ES-I3 (cell line): ENCODE results near the gene ZDHHC14.
"Not testable (repeated sequence)": the region's sequence is repeated elsewhere in the genome, so short reads cannot be mapped to it uniquely, and the experiment has no call there.

Experiments used
- H3K36me3 ChIP-seq: 2 replicates; pipeline ENCODE4 v1.6.1; 2013; ENCODE audit warnings: mild to moderate bottlenecking, low read length, control low read depth, moderate library complexity; ENCODE audit not compliant: insufficient read depth
- H3K4me1 ChIP-seq: 2 replicates; pipeline ENCODE4 v1.6.1; 2013; ENCODE audit warnings: mild to moderate bottlenecking, control low read depth, low read length; ENCODE audit not compliant: insufficient read depth
- H3K9ac ChIP-seq: 2 replicates; pipeline ENCODE4 v1.6.1; 2013; ENCODE audit warnings: low read depth, mild to moderate bottlenecking, low read length, moderate library complexity
- H3K9me3 ChIP-seq: 2 replicates; pipeline ENCODE4 v1.6.1; 2013; ENCODE audit warnings: mild to moderate bottlenecking, low read length, moderate library complexity; ENCODE audit not compliant: control insufficient read depth, insufficient read depth

ZDHHC14 gene

DNA sequence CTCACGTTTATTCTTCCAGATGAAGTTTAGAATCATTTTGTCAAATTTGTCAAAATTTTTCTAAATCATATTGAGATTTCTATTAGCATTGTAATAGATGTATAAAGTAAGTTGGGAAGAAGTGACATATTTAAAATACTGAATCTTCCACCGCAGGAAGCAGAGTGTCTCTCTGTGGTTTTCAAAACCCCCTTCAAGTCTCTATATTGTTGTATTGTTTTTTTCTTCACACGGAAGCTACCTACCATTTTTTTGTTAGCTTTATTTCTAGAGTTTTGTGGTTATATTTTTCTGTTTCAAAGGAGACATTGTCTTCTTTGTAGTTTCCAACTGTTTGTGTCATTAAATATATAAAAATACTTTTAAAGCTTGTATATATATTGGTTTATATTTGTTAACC, 188.6 kb downstream of the ZDHHC14 start:
- no peaks in the 10 kb centered on the region; the same call in 1 of the 2 replicates for H3K9me3 ChIP-seq
- H3K9ac ChIP-seq = no peak overlapping the region
- H3K4me1 ChIP-seq = 0 out of 2 replicates have a peak, but pooled peaks cover 5% of the 10 kb centered on the region
- H3K36me3 ChIP-seq = no peaks in the 10 kb centered on the region

DNA sequence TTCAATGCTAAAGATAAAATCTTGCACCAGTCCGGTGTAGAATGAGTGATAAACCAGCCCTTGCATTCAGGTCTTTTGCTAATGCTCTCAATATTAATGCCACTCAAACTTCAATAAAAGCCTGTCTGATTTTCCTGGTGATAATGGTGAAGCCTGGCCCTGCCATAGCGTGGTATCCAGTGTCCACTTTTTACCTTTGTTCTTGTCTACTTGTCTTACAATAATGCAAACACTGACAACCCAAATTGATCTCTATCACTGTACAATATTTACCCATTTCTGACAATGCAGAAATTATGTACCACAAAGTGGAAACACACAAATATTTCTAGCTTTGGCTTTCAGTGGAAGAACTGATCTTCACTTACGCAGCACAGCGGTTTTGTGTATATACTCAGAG, 189.1 kb downstream of the ZDHHC14 start:
- Histone ChIP-seq H3K9me3 (no peaks in the 10 kb centered on the region; the same call in 1 of the 2 replicates), H3K4me1 (0 out of 2 replicates have a peak, but pooled peaks cover 5% of the 10 kb centered on the region), H3K9ac (no peak overlapping the region), H3K36me3 (no peaks in the 10 kb centered on the region)

- 0 out of 2 replicates have a peak, but pooled peaks cover 5% of the 10 kb centered on the region for H3K4me1 ChIP-seq
- no peaks in the 10 kb centered on the region for H3K36me3 ChIP-seq
- H3K9ac ChIP-seq = no peak overlapping the region
- no peaks in the 10 kb centered on the region; the same call in 1 of the 2 replicates for H3K9me3 ChIP-seq
These were observed 189.8 kb downstream of the ZDHHC14 start for GRCh38 chr6:157570752-157571151.

DNA sequence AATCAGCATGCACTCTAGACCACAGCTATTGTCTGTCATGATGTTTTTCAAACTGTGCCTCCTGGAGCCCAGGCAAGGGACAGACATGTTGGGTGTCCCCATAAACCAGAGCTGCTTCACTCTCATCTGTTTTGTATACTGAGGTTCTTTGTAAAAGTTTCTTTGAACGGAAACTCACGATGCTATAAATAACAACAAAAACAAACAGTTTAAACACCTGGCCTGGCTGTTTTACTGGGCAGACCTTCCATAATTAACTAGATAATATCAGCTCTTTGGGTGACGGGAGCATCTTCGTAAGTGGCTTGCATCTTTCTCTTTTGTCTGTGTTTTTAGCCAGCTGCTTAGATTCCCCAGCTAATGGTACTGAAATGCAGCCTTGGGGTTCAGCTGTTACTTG, 190.3 kb downstream of the ZDHHC14 start:
- Histone ChIP-seq H3K9me3 (no peaks in the 10 kb centered on the region; the same call in 1 of the 2 replicates), H3K4me1 (0 out of 2 replicates have a peak, but pooled peaks cover 5% of the 10 kb centered on the region), H3K9ac (no peak overlapping the region), H3K36me3 (no peaks in the 10 kb centered on the region)

GRCh38 chr6:157571950-157572349, 191.0 kb downstream of the ZDHHC14 start:
- no peaks in the 10 kb centered on the region; the same call in 1 of the 2 replicates for H3K9me3 ChIP-seq
- no peaks in the 10 kb centered on the region for H3K36me3 ChIP-seq
- H3K4me1 ChIP-seq = 0 out of 2 replicates have a peak, but pooled peaks cover 5% of the 10 kb centered on the region
- no peak overlapping the region for H3K9ac ChIP-seq

GRCh38 chr6:157574851-157575424, 193.9 kb downstream of the ZDHHC14 start:
- no peak overlapping the region for H3K9ac ChIP-seq
- no peaks in the 10 kb centered on the region; the same call in 1 of the 2 replicates for H3K9me3 ChIP-seq
- H3K4me1 ChIP-seq = 0 out of 2 replicates have a peak, but pooled peaks cover 5% of the 10 kb centered on the region
- H3K36me3 ChIP-seq = no peaks in the 10 kb centered on the region

GRCh38 chr6:157575436-157576145, 194.6 kb downstream of the ZDHHC14 start:
- H3K9me3 ChIP-seq = no peaks in the 10 kb centered on the region; the same call in 1 of the 2 replicates
- no peaks in the 10 kb centered on the region for H3K36me3 ChIP-seq
- 0 out of 2 replicates have a peak, but pooled peaks cover 5% of the 10 kb centered on the region for H3K4me1 ChIP-seq
- no peak overlapping the region for H3K9ac ChIP-seq

- not testable (repeated sequence) for H3K9me3 ChIP-seq, H3K4me1 ChIP-seq, H3K9ac ChIP-seq, H3K36me3 ChIP-seq
These were observed 196.0 kb downstream of the ZDHHC14 start for GRCh38 chr6:157576991-157577390.

- H3K4me1 ChIP-seq, H3K36me3 ChIP-seq, H3K9me3 ChIP-seq, H3K9ac ChIP-seq: not testable (repeated sequence)
These were observed 197.5 kb downstream of the ZDHHC14 start for GRCh38 chr6:157578527-157578926.

DNA sequence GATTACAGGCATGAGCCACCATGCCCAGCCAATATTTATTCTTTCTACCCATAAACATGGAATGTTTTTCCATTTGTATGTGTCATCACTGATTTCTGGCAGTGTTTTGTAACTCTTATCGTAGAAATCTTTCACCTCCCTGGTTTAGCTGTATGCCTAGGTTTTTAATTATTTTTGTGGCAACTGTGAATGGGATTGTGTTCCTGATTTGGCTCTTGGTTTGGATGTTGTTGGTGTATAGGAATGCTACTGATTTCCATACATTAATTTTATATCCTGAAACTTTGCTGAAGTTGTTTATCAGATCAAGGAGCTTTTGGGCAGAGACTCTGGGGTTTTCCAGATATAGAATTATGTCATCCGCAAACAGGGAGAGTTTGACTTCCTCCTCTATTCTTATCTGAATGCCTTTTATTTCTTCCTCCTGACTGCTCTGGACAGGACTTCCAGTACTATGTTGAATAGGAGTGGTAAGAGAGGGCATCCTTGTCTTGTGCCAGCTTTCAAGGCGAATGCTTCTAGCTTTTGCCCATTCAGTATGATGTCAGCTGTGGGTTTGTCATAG, 198.6 kb downstream of the ZDHHC14 start:
- Histone ChIP-seq H3K9me3 (no peaks in the 10 kb centered on the region; the same call in 1 of the 2 replicates), H3K4me1 (no peaks in the 10 kb centered on the region), H3K9ac (no peak overlapping the region), H3K36me3 (no peaks in the 10 kb centered on the region)

DNA sequence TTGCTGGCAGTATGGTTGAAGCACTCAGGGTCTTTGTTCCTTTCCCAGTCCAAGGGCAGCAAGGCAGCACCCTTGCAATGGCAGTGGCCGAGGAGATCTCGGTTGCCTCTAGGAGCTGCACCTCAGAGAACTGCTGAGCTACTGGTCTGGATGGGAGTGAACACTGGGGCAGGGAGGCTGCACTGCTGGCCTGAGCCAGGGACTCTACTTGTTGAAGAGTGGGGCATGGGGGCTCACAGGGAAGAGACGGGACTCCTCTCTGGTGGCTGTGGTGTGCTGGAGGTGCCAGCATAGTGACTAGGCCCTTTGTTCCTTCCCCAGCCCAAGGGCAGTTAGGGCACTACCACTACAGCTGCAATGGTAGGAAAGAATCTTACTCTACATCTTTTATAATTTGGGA, 203.0 kb downstream of the ZDHHC14 start:
- Histone ChIP-seq H3K36me3 (no peaks in the 10 kb centered on the region), H3K4me1 (no peaks in the 10 kb centered on the region), H3K9me3 (no peaks in the 10 kb centered on the region; the same call in 1 of the 2 replicates), H3K9ac (no peak overlapping the region)

DNA sequence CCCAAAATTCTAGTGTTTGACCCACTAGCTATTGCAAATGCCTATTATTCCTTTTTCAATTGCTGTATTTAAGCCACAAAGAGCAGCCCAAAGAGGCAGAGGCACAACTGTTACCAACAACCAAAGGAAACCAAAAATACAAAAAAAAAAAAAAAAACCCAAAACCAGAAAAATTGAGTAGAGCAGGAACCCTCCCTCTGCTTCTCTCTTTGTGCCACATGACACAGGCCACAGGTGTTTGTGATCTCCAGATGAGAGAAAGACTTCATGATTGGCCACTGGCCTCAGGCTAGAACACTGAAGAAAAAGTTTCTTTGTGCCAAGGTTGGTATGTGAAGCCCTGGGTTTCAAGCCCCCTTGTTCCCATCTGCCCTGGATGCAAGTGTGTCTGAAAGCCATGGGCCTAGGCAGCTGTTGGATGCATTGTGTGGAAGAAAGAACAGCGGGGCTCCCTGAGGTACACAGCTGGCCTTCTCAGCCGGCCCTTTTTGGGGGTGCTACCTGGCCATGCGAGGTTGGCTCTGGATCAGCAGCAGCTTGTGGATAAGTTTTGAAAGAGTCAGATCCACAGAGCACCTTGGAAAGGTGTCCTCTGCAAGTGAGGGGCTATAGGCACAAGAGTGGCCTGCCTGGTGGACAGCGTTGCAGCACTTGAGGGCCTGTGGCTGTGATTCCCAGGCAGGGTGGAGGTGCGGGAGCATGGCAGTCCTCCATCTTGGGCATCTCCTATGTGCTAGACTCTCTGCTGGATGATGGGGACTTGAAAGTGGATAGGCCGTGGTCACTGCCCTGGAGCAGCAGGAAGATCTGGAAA, 204.5 kb downstream of the ZDHHC14 start:
- Histone ChIP-seq H3K36me3 (no peaks in the 10 kb centered on the region), H3K9ac (no peak overlapping the region), H3K9me3 (peaks cover 6% of the 10 kb centered on the region), H3K4me1 (no peaks in the 10 kb centered on the region)

DNA sequence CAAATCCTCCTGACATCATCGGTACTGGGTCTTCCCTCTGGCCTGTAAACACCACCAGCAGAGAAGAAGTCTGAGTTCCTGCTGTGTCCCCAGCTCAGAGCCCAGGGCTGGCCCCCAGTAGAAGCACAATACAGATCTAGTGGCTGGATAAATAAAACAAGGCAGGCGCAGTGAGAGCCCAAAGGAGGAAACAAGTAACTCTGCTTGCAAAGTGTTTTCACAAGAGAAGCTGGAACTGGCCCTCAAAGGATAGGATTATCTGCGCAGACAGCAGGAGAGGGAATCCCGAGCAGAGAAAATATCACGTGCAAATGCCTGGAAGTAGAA, 205.1 kb downstream of the ZDHHC14 start:
- H3K36me3 ChIP-seq = no peaks in the 10 kb centered on the region
- no peaks in the 10 kb centered on the region for H3K4me1 ChIP-seq
- peaks cover 6% of the 10 kb centered on the region for H3K9me3 ChIP-seq
- no peak overlapping the region for H3K9ac ChIP-seq

DNA sequence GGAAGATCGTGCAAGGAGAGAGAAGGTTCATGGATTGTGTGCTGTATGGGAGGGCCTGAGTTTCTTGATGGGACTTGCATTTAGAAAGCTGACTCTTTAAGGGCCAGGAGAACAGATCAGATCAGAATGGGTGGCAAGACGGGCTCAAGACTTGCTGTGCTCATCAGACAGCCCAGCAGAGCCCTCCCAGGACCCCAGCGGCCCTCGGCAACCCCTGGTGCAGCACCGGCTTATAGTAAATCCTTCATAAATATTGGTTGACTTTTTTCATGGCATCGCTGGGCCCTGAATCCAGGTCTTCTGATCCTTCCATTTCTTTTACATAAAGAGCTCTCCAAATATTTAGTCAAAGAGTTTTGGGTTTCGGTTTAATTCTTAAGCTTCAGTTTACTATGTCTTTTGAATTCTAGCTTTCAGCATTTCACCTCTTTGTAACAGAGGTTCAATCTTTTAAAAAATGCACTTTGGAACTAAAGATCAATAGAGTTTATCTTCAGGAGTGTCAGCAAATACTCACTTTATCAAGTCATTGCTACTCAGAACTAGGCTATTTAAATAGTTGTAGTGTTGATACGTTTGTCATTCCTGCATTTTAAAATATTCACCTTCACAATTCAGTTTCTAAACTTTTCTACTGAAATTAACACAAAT, 205.6 kb downstream of the ZDHHC14 start:
- Histone ChIP-seq H3K36me3 (no peaks in the 10 kb centered on the region), H3K9ac (no peak overlapping the region), H3K4me1 (no peaks in the 10 kb centered on the region), H3K9me3 (peaks cover 9% of the 10 kb centered on the region)
